Measurements from ENCODE around the gene MSI2. TPM values are rescaled to one million over a fixed set of nuclear protein-coding genes. Genes with fewer than 3 reads are reported as not detected.

The MSI2 gene
- total RNA-seq, 1 experiment from 2014 or later, result 76.6 TPM

DNA sequence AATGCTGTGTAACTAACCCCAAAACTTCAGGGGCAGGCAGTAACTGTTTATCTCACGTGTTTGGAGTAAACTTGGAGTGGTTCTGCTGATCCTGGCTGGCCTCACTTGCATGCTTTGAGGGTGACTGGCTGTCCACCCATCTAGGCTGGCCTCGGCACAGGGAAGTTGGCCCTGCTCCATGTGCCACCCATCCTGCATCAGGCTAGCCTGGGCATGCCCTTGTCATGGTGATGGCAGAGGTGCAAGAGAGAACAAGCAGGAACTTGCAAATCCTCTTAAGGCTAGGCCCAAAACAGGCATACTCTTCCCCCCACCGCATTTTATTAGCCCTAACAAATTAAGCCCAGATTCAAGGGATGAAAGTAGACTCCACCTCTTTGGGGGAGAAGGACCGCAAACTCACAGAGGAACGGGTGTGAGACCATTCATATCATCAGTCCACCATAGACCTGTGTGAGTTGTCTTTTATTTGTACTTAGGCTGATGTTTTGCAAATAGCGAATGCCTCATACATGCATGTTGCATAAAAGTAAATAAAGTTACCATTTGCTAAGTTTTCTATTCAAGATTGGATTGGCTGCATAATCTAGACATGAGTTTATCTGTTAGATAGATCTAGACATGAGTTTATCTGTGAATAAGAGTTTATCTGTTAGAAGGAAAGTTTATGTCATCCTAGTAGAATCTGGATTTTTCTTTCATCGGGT, 267.8 kb downstream of the MSI2 start:
- no peak overlapping the region for H3K4me3 ChIP-seq
- H3K4me1 ChIP-seq, result peaks cover 47% of the 10 kb centered on the region
- DNase-seq, result peak; percentile 86 to 89
- peak overlapping the region; percentile 92 for H3K27ac ChIP-seq
- H3K36me3 ChIP-seq, result no peaks in the 10 kb centered on the region
- no peaks in the 10 kb centered on the region for H3K27me3 ChIP-seq
- no peaks in the 10 kb centered on the region; the same call in 1 of the 2 replicates for H3K9me3 ChIP-seq (replicated peaks)

DNA sequence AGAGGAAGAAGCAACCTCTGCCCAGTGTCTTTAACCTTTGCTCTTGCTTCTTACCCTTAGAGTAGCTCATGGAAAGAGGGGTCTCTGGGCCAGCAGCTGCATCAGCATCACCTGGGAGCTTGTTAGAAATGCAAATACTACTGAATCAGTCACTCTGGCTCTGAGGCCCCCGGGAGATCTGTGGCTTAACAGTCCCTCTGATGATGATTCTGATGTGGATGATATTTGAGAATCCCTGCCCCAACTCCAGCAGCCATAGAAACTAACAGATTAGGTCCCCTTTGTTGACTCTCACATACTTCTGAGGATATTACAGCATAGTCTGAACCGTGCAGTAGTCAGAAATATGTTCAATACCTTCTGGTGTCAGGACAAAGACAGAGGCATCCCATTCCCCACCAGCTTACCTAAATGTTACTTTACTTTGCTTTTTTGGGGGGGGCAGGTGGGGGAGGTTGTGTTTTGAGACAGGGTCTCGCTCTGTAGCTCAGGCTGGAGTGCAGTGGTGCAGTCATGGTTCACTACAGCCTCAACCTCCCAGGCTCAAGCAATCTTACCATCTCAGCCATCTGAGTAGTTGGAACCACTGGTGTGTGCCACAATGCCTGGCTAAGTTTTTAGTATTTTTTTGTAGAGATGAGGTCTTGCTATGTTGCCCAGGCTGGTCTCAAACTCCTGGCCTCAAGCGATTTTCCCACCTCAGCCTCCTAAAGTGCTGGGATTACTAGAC, 268.7 kb downstream of the MSI2 start:
- Histone ChIP-seq H3K4me3 (no peak overlapping the region), H3K27ac (peak overlapping the region; percentile 92), H3K27me3 (no peaks in the 10 kb centered on the region), H3K9me3 (replicated peaks) (no peaks in the 10 kb centered on the region; the same call in 1 of the 2 replicates), H3K36me3 (no peaks in the 10 kb centered on the region), H3K4me1 (peaks cover 43% of the 10 kb centered on the region)
- DNase-seq, result peak in 1 of 2 experiments; percentile 34

DNA sequence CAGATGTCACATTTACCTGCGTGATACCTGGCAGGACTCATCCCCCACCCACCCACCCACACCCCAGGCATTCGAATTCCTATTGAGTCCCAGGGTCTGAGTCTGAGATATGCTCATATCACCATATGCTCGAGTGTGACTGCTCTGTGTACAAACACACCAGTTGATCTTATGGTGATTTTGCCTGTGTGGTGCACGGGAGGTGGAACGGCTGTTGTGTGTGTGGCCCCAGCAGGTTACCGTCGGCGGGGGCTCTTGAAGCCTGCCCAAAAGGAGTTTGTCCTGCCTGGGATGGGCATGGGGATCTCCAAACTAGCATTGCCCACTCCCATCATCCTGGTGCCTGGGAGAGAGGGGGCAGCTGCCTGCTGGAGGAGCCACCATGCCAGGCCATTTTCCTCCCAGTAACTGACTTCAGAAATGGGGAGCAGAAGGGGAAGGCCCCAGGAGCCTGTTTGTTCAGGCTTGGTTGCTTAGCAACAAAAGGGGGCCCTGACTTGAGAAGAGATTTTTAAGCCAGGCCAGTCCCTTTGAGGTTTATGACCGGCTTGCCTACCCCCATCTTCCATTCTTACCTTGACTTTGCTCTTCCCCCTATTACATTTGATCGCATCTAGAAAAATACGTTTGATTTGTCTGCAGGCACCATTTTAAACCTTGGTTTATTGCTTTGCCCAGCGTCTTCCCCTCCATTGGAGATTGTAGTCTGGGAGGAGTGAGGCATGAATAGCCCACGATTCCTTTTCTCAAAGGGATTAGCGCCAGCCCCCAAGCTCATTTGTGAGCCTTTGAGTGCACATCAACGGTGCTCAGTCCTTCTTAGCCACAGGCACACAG, 271.1 kb downstream of the MSI2 start:
- H3K27me3 ChIP-seq, result no peaks in the 10 kb centered on the region
- peaks cover 34% of the 10 kb centered on the region for H3K4me1 ChIP-seq
- 0 out of 2 replicates have a peak, but pooled peaks cover 2% of the 10 kb centered on the region for H3K36me3 ChIP-seq
- H3K27ac ChIP-seq, result no peak overlapping the region
- no peak overlapping the region for H3K4me3 ChIP-seq
- no peaks in the 10 kb centered on the region for H3K9me3 ChIP-seq (replicated peaks)
- DNase-seq, result no peak

DNA sequence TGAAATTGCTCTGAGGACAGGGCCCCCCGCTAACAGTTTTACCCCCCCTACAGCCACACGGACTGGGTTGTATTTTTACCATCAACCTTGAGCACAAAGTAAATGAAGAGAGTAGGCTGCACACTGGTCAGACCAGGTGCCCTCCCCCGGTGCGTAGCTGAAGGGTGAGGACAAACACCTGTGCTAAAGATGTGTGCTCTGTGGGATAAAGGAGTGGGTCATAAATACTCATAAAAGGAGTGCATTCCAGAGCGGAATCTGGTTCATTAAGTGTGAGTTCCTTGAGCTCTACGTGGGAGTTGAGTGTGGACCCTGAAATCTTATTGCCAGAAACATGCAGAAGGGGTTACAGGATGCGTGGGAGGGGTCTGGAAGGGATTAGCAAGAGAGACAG, 271.7 kb downstream of the MSI2 start:
- Histone ChIP-seq H3K27me3 (no peaks in the 10 kb centered on the region), H3K4me3 (no peak overlapping the region), H3K27ac (no peak overlapping the region), H3K4me1 (peaks cover 28% of the 10 kb centered on the region), H3K36me3 (0 out of 2 replicates have a peak, but pooled peaks cover 2% of the 10 kb centered on the region), H3K9me3 (replicated peaks) (no peaks in the 10 kb centered on the region)
- no peak for DNase-seq

DNA sequence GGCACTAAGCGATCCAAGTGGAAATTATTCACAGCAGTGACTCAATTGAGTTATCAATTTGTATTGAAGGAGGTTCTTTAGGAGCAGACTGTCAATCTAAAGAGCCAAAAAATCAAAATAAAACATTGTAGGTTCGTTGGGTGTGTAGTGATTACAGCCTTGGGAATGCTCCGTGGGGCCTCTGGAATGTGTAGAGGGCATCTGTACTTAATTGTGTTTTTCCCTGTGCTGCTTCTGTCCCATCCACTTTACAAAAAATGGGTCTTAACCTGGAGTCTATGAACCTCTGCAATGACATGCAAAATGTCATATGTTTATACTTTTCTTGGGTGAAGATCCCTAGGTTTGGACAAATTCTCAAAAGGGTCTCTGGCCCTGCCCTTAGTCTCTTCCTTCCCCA, 273.7 kb downstream of the MSI2 start:
- Histone ChIP-seq H3K4me3 (no peak overlapping the region), H3K27me3 (no peaks in the 10 kb centered on the region), H3K4me1 (peaks cover 13% of the 10 kb centered on the region), H3K9me3 (replicated peaks) (no peaks in the 10 kb centered on the region), H3K36me3 (0 out of 2 replicates have a peak, but pooled peaks cover 2% of the 10 kb centered on the region), H3K27ac (no peak overlapping the region)
- no peak for DNase-seq

DNA sequence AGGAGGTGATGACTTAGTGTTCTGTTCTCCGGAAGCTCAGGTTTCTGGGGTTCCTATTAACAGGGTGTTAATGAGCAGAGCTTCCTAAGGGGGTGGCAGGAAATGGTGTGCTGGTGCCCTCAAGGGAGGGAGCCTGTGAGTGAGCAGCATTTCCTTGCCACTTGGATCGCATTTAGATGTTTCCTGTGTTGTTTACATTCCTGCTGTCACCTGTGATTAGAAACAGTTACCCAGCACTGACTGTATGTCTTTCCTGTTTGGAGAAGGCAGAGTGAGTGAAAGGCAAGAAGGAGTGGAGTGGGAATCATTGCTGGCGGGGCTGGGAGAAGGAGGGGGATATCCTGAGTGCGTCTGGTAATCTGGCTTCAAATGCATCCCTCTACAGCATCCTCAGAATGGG, 274.2 kb downstream of the MSI2 start:
- peaks cover 13% of the 10 kb centered on the region for H3K4me1 ChIP-seq
- no peak overlapping the region for H3K4me3 ChIP-seq
- H3K9me3 ChIP-seq (replicated peaks), result no peaks in the 10 kb centered on the region
- H3K36me3 ChIP-seq, result 0 out of 2 replicates have a peak, but pooled peaks cover 2% of the 10 kb centered on the region
- no peaks in the 10 kb centered on the region for H3K27me3 ChIP-seq
- no peak overlapping the region for H3K27ac ChIP-seq
- no peak for DNase-seq

DNA sequence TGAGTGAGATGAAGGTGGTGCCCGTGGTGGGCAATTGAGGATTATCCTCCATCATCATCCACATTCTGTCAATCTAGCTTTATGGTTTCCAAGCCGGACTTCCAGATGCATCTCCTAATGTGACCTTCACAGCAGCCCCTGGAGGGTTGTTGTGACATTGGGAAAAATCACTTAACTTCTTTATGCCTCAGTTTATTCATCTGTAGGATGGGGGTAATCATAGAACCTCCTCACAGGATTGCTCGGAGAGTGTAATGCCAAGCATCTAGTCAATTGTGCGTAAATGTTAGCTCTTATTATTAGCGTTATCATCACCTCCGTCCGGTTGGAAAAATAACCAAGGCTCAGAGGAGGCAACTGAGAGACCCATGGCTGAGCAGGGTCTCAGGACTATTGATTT, 274.8 kb downstream of the MSI2 start:
- 0 out of 2 replicates have a peak, but pooled peaks cover 2% of the 10 kb centered on the region for H3K36me3 ChIP-seq
- no peaks in the 10 kb centered on the region for H3K27me3 ChIP-seq
- H3K4me1 ChIP-seq, result peaks cover 14% of the 10 kb centered on the region
- no peak overlapping the region for H3K4me3 ChIP-seq
- H3K9me3 ChIP-seq (replicated peaks), result no peaks in the 10 kb centered on the region
- no peak for DNase-seq
- H3K27ac ChIP-seq, result no peak overlapping the region

DNA sequence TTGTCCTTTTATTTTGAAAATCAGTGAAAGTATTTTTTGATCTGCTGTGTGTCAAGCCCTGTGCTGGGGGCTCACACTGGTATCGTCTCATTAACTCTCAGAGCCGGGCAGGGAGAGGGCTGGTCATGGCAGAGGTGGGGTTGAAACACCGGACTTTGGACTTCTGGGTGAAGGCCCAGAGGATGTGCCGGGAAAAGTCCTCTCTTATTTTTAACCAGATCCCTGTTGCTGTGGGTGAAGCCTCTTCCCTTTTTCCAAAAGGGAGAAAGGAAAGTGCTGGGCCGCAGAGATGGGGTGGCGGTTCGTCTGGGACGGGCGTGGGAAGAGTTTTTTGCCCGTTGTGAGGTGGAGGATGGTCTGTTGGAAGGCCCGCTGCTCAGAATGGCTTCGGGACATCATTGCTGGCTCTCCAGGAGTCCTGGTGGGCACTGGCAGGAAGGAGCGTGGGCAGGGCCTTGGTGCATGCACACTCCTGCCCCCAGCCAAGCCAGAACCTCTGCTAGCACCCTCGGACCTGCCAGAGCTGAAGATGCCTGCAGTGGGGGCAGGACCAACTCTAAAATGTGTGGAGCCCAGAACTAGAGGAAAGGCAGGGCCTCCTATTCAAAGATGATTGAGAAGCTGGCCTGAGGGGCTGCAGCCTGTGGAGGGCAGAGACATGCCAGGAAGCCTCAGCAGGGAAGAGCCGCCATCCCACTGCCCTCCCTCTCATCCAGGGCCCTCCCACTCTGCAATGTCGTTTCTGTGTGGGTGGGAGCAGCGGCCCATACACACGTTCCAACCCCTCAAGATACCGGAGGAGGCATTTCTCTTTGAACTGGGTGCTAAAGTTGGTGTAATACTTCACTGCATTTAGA, 275.6 kb downstream of the MSI2 start:
- no peak overlapping the region for H3K4me3 ChIP-seq
- DNase-seq, result no peak
- no peaks in the 10 kb centered on the region for H3K9me3 ChIP-seq (replicated peaks)
- peaks cover 15% of the 10 kb centered on the region for H3K4me1 ChIP-seq
- no peak overlapping the region for H3K27ac ChIP-seq
- H3K27me3 ChIP-seq, result no peaks in the 10 kb centered on the region
- 0 out of 2 replicates have a peak, but pooled peaks cover 2% of the 10 kb centered on the region for H3K36me3 ChIP-seq

DNA sequence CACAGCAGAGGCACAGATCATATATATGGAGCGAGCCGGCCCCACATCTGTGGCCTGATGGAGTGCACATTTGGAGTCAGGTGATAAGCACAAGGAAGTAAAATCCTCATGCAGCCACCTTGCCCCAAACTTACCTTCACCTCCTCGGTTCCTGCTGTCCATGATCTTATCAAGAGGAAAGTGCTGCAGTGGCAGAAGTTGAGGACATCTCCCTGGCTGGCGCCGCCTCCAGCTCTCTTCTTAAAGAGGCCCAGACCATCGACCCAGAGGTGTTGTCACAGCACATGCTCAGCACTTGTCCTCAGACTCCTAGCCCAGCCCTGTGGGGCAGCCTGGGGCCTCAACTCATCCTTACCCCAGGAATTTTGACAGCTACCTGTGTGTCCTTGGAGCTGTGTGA, 276.2 kb downstream of the MSI2 start:
- Histone ChIP-seq H3K36me3 (0 out of 2 replicates have a peak, but pooled peaks cover 2% of the 10 kb centered on the region), H3K4me3 (no peak overlapping the region), H3K4me1 (peaks cover 22% of the 10 kb centered on the region), H3K9me3 (replicated peaks) (no peaks in the 10 kb centered on the region), H3K27me3 (no peaks in the 10 kb centered on the region), H3K27ac (no peak overlapping the region)
- DNase-seq, result no peak

DNA sequence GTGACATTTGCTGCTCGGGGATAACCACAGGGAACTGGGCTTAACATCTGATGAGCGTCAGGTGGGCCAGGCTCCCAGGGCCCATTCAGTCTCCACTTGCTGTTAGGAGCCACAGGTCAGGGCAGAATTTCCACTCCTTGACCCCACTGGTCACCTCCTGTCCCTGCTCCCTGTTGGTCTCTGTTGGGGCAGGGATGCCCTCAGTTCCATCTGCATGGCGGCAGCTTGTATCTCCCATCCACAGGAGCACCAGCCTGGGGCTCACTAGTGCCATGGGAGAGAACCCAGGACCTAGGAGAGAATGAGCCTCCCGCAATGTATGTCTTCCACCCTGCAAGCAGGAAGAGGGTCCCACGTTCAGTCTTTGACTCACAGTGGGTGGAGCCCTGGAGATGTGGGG, 276.6 kb downstream of the MSI2 start:
- no peaks in the 10 kb centered on the region for H3K9me3 ChIP-seq (replicated peaks)
- H3K36me3 ChIP-seq, result 0 out of 2 replicates have a peak, but pooled peaks cover 2% of the 10 kb centered on the region
- H3K27ac ChIP-seq, result no peak overlapping the region
- no peak overlapping the region for H3K4me3 ChIP-seq
- peaks cover 26% of the 10 kb centered on the region for H3K4me1 ChIP-seq
- H3K27me3 ChIP-seq, result no peaks in the 10 kb centered on the region
- DNase-seq, result no peak

DNA sequence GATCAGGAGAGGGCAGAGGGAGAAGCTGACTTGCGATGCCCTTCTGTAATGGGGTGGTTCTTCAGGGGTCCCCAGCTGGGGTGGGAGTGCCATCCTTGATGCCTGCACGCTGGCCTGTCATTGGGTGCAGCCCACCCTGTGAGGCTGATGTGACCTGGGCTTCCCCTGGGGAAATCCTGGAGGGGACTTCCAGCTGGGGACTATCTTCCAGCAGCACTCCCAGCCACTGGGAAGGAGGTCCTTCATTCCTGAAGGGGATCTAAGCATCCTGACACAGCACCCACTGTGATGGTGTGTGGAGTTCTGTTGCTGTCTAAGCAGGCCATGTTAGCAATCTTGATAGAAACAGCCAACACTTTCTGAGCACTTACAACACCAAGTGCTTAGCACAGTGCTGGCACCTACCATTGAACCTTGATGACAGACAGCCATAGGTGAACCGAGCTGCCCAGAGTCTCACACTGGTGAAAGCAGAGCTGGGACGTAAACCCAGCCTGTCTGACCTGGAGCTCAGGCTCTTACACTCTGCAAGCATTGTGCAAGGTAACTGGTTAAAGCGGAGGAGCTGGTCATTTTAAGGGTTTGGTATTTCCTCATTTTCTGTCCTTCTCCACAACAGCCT, 277.5 kb downstream of the MSI2 start:
- H3K4me3 ChIP-seq, result no peak overlapping the region
- H3K36me3 ChIP-seq, result 0 out of 2 replicates have a peak, but pooled peaks cover 2% of the 10 kb centered on the region
- no peaks in the 10 kb centered on the region for H3K27me3 ChIP-seq
- H3K27ac ChIP-seq, result no peak overlapping the region
- no peak for DNase-seq
- H3K4me1 ChIP-seq, result peaks cover 32% of the 10 kb centered on the region
- H3K9me3 ChIP-seq (replicated peaks), result no peaks in the 10 kb centered on the region

DNA sequence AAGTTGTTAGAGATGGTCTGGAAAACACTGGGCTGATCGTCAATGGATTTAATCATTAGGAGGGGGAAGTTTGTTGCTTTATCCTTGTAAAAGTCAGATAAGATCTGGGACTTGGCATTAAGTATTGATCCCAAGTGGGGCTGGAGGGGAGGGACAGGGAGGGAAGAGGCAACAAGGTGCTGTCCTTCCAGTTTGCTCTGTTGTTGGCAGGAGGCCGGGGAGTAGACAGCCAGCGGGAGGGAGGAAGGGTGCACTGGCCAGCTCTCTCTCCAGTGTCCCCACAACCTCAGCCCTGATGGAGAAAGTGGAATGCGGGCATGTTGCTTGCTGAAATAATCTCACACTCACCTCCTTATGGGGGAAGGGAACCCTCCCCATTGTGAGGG, 278.5 kb downstream of the MSI2 start:
- Histone ChIP-seq H3K4me1 (peaks cover 32% of the 10 kb centered on the region), H3K27me3 (no peaks in the 10 kb centered on the region), H3K4me3 (no peak overlapping the region), H3K9me3 (replicated peaks) (no peaks in the 10 kb centered on the region), H3K36me3 (0 out of 2 replicates have a peak, but pooled peaks cover 2% of the 10 kb centered on the region), H3K27ac (no peak overlapping the region)
- DNase-seq, result no peak

DNA sequence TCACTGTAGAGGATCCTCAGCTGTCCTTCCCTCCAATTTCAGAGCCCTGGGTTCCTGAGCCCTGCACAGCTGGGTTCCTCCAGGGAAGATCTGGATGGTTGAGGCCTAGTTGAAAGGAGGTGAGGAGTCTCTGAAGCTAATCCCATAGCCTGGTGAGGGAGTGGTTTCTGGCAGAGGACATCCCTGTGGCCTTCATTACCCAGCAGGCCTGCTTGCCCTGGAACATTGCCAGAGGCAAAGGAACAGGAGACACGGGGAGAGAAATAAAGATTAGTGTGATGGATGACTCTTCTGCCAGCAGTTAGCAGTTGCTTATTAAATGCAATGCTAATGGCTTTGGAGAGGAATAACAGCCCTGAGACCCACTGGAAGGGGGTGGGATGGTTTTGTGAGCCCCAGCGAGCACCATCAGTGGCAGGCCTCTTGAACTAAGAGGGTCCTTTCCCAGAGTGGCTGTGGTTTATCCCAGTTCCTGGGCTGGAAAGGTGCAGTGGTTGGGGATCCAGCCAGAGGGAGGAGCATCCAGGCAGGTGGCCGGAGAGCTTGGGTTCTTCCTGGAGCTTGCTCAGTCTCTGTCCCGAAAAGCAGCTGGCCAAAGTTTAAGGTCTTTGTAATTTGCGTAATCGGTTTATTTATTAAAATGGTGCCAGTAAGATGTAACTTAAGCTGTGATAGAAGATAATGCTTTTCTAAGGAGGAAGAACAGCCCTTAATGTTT, 279.1 kb downstream of the MSI2 start:
- peak; percentile 67 to 74 for DNase-seq
- Histone ChIP-seq H3K4me3 (no peak overlapping the region), H3K27me3 (no peaks in the 10 kb centered on the region), H3K36me3 (0 out of 2 replicates have a peak, but pooled peaks cover 2% of the 10 kb centered on the region), H3K27ac (no peak overlapping the region), H3K9me3 (replicated peaks) (no peaks in the 10 kb centered on the region), H3K4me1 (peaks cover 32% of the 10 kb centered on the region)

Data from SJCRH30 (cell line).